Mesenchymal stem cell (in vitro differentiated cells and primary cell): ENCODE results near the gene TRAF3IP1.
"Not testable (repeated sequence)": the region's sequence is repeated elsewhere in the genome, so short reads cannot be mapped to it uniquely, and the experiment has no call there.

Source experiments
- DNase-seq: peaks from one replicate; pipeline ENCODE4 v3.0.0-alpha.2; 2013
- H2AFZ ChIP-seq: one replicate; pipeline ENCODE4 v1.6.1; 2013; ENCODE audit warnings: low read depth, mild to moderate bottlenecking, control low read depth, inconsistent platforms, low read length, moderate library complexity
- H2AK5ac ChIP-seq: 2 replicates; pipeline ENCODE4 v1.6.1; 2013; ENCODE audit warnings: low read length, moderate library complexity, mild to moderate bottlenecking, inconsistent platforms; ENCODE audit not compliant: severe bottlenecking
- H2BK120ac ChIP-seq: one replicate; pipeline ENCODE4 v1.6.1; 2013; ENCODE audit warnings: low read depth, mild to moderate bottlenecking, inconsistent platforms, low read length, moderate library complexity
- H2BK12ac ChIP-seq, 2 experiments: one replicate each; pipeline ENCODE4 v1.6.1; 2013; ENCODE audit warnings: inconsistent platforms in 2 of 2, low read length in 2 of 2, mild to moderate bottlenecking in 2 of 2, moderate library complexity in 2 of 2, control low read depth in 1 of 2
- H2BK15ac ChIP-seq: one replicate; pipeline ENCODE4 v1.6.1; 2013; ENCODE audit warnings: mild to moderate bottlenecking, low read depth, inconsistent platforms; ENCODE audit not compliant: poor library complexity, severe bottlenecking
- H2BK5ac ChIP-seq: 2 replicates; pipeline ENCODE4 v1.6.1; 2013; ENCODE audit warnings: low read depth, mild to moderate bottlenecking, low read length, control low read depth, inconsistent platforms; ENCODE audit not compliant: poor library complexity, severe bottlenecking
- H3K14ac ChIP-seq, 2 experiments: one replicate each; pipeline ENCODE4 v1.6.1; 2013; ENCODE audit warnings: inconsistent platforms in 2 of 2, low read length in 2 of 2, control low read depth in 1 of 2, mild to moderate bottlenecking in 1 of 2, moderate library complexity in 1 of 2
- H3K18ac ChIP-seq, 2 experiments: one replicate each; pipeline ENCODE4 v1.6.1; 2013; ENCODE audit warnings: inconsistent platforms in 2 of 2, low read length in 2 of 2, control low read depth in 1 of 2, low read depth in 1 of 2, mild to moderate bottlenecking in 1 of 2
- H3K23ac ChIP-seq, 2 experiments: one replicate each; pipeline ENCODE4 v1.6.1; 2013; ENCODE audit warnings: inconsistent platforms in 2 of 2, low read length in 2 of 2, mild to moderate bottlenecking in 2 of 2, moderate library complexity in 2 of 2, control low read depth in 1 of 2
- H3K27ac ChIP-seq: 2 replicates; pipeline ENCODE4 v1.5.1; 2013; ENCODE audit warnings: mild to moderate bottlenecking, moderate library complexity, low read length, control low read depth, inconsistent platforms; ENCODE audit not compliant: poor library complexity, severe bottlenecking
- H3K27me3 ChIP-seq, 2 experiments: 2 replicates each; pipeline versions ENCODE4 v1.6.1 to v1.7.0; 2013; ENCODE audit warnings: low read length in 2 of 2, mild to moderate bottlenecking in 2 of 2, moderate library complexity in 2 of 2, control low read depth in 1 of 2, inconsistent platforms in 1 of 2; ENCODE audit not compliant: control insufficient read depth in 1 of 2, insufficient read depth in 1 of 2
- H3K36me3 ChIP-seq, 2 experiments: 2 replicates each; pipeline versions ENCODE4 v1.6.1 to v1.7.0; 2013; ENCODE audit warnings: low read length in 2 of 2, control low read depth in 1 of 2, inconsistent platforms in 1 of 2, low read depth in 1 of 2, mild to moderate bottlenecking in 1 of 2; ENCODE audit not compliant: insufficient read depth in 2 of 2, control insufficient read depth in 1 of 2
- H3K4ac ChIP-seq, 2 experiments: one replicate each; pipeline ENCODE4 v1.6.1; 2013; ENCODE audit warnings: inconsistent platforms in 2 of 2, low read length in 2 of 2, mild to moderate bottlenecking in 2 of 2, moderate library complexity in 2 of 2, control low read depth in 1 of 2, low read depth in 1 of 2
- H3K4me1 ChIP-seq: 2 replicates; pipeline ENCODE4 v1.6.1; 2013; ENCODE audit warnings: low read depth, low read length, control low read depth; ENCODE audit not compliant: control insufficient read depth, insufficient read depth
- H3K4me2 ChIP-seq: 2 replicates; pipeline ENCODE4 v1.6.1; 2013; ENCODE audit warnings: low read length, mild to moderate bottlenecking, inconsistent platforms; ENCODE audit not compliant: poor library complexity, severe bottlenecking
- H3K4me3 ChIP-seq, 2 experiments: 2 replicates each; pipeline versions ENCODE4 v1.5.1 to v1.7.0; 2013; ENCODE audit warnings: low read length in 2 of 2, mild to moderate bottlenecking in 2 of 2, control low read depth in 1 of 2, low read depth in 1 of 2; ENCODE audit not compliant: insufficient read depth in 1 of 2
- H3K79me1 ChIP-seq: replicated peaks from 2 replicates; pipeline ENCODE4 v1.6.1; 2013; ENCODE audit warnings: mild to moderate bottlenecking, control low read depth, low read length, inconsistent platforms; ENCODE audit not compliant: poor library complexity, severe bottlenecking
- H3K9ac ChIP-seq: 2 replicates; pipeline ENCODE4 v1.7.0; 2013; ENCODE audit warnings: mild to moderate bottlenecking, low read length, moderate library complexity
- H3K9me3 ChIP-seq: 2 replicates; pipeline ENCODE4 v1.7.0; 2013; ENCODE audit warnings: mild to moderate bottlenecking, low read length; ENCODE audit not compliant: control insufficient read depth
- H4K8ac ChIP-seq: one replicate; pipeline ENCODE4 v1.6.1; 2013; ENCODE audit warnings: inconsistent platforms, mild to moderate bottlenecking, low read length, moderate library complexity
- H4K91ac ChIP-seq: one replicate; pipeline ENCODE4 v1.6.1; 2013; ENCODE audit warnings: mild to moderate bottlenecking, low read length, inconsistent platforms
- WGBS: methylation state at CpG from one replicate; pipeline ENCODE4 v1.1.7; 2013; ENCODE audit warnings: mixed read lengths; 5-methylcytosine and 5-hydroxymethylcytosine counted together

Gene TRAF3IP1

GRCh38 chr2:238405217-238405555, 84.9 kb downstream of the TRAF3IP1 start:
- WGBS: 95% methylated on average over 4 of the region's 4 CpGs
- H3K27ac ChIP-seq, H3K79me1 ChIP-seq, H4K8ac ChIP-seq, H3K4me2 ChIP-seq, H3K4ac ChIP-seq, H2AK5ac ChIP-seq, H3K4me1 ChIP-seq, H2BK12ac ChIP-seq, H3K9ac ChIP-seq, DNase-seq, H2AFZ ChIP-seq, H3K14ac ChIP-seq, H4K91ac ChIP-seq, H3K23ac ChIP-seq, H2BK5ac ChIP-seq, H3K4me3 ChIP-seq, H2BK120ac ChIP-seq, H2BK15ac ChIP-seq, H3K9me3 ChIP-seq, H3K27me3 ChIP-seq, H3K18ac ChIP-seq: not testable (repeated sequence)
- H3K36me3 ChIP-seq: peaks cover 31 to 35% of the 10 kb centered on the region in 2 experiments

GRCh38 chr2:238406221-238406997, 86.1 kb downstream of the TRAF3IP1 start:
- H3K9ac ChIP-seq: no peak overlapping the region
- no peak overlapping the region for H2BK5ac ChIP-seq
- H3K4me2 ChIP-seq: no peak overlapping the region
- H2BK12ac ChIP-seq: no peak overlapping the region
- no peaks in the 10 kb centered on the region for H3K9me3 ChIP-seq
- peaks cover 2% of the 10 kb centered on the region for H3K79me1 ChIP-seq
- no peak overlapping the region for H3K18ac ChIP-seq
- H4K8ac ChIP-seq: no peak overlapping the region
- H2BK15ac ChIP-seq: no peak overlapping the region
- WGBS: 89% methylated on average over 20 of the region's 20 CpGs
- no peak overlapping the region for H3K14ac ChIP-seq
- no peak overlapping the region for H3K4me3 ChIP-seq
- no peak overlapping the region for H3K23ac ChIP-seq
- no peak overlapping the region for H2AK5ac ChIP-seq
- no peaks in the 10 kb centered on the region for H3K27me3 ChIP-seq
- H3K4me1 ChIP-seq: peaks cover 8% of the 10 kb centered on the region
- H4K91ac ChIP-seq: no peak overlapping the region
- H3K4ac ChIP-seq: no peak overlapping the region
- H3K27ac ChIP-seq: no peak overlapping the region
- H2BK120ac ChIP-seq: no peak overlapping the region
- no peak overlapping the region for H2AFZ ChIP-seq
- DNase-seq: no peak
- peaks cover 22 to 39% of the 10 kb centered on the region in 2 experiments for H3K36me3 ChIP-seq

DNA sequence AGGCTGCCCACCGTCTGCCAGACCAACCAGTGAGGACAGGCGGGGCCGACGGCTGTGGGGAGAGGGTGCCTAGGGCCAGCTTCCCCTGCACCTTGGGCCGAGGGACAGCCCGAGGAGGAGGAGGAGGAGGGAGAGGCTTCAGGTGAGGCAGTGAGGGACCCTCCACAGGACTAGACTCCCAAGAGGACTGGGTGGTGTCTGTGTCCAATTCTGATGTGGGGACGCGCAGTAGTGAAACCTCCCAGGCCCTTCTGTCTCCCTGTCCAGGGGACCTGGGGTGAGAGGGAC, 86.6 kb downstream of the TRAF3IP1 start:
- H3K27me3 ChIP-seq: no peaks in the 10 kb centered on the region
- H3K14ac ChIP-seq: no peak overlapping the region
- H3K9me3 ChIP-seq: no peaks in the 10 kb centered on the region
- H3K36me3 ChIP-seq: peaks cover 17 to 40% of the 10 kb centered on the region in 2 experiments
- H2BK15ac ChIP-seq: no peak overlapping the region
- no peak overlapping the region for H2BK12ac ChIP-seq
- DNase-seq: no peak
- H3K4ac ChIP-seq: no peak overlapping the region
- H3K9ac ChIP-seq: no peak overlapping the region
- no peak overlapping the region for H3K4me2 ChIP-seq
- no peak overlapping the region for H3K27ac ChIP-seq
- H3K23ac ChIP-seq: no peak overlapping the region
- H3K79me1 ChIP-seq: peaks cover 2% of the 10 kb centered on the region
- no peak overlapping the region for H4K8ac ChIP-seq
- no peak overlapping the region for H4K91ac ChIP-seq
- no peak overlapping the region for H3K18ac ChIP-seq
- H3K4me1 ChIP-seq: peaks cover 8% of the 10 kb centered on the region
- no peak overlapping the region for H2AFZ ChIP-seq
- 81% methylated on average over 8 of the region's 8 CpGs for WGBS
- no peak overlapping the region for H3K4me3 ChIP-seq
- no peak overlapping the region for H2AK5ac ChIP-seq
- H2BK5ac ChIP-seq: no peak overlapping the region
- H2BK120ac ChIP-seq: no peak overlapping the region

DNA sequence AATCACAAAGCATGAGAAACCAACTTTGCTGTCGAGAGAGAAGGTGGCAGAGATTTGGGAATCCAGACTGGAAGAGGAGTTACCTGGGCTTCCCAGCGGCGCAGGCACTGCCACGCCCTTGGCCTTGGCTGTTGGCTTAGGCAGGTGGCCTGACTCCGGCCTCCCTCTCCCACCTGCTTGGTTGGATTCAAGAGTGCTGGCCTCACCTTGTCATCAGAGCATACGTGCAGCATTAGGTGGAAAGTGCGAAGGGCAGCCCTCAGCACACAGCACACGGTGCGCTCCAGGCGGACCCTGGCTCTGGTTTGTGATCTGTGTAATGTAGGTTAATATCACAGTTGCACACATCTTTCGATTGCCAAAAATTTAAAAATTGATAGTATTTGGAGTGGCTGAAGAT, 87.2 kb downstream of the TRAF3IP1 start:
- Histone ChIP-seq H3K27ac (no peak overlapping the region), H3K14ac (no peak overlapping the region), H3K23ac (peak overlapping the region in 1 of 2 experiments; percentile 73), H2AFZ (no peak overlapping the region), H2BK5ac (no peak overlapping the region), H4K91ac (no peak overlapping the region), H3K4me2 (no peak overlapping the region), H3K79me1 (peaks cover 2% of the 10 kb centered on the region), H3K4me3 (no peak overlapping the region), H3K18ac (no peak overlapping the region), H2BK120ac (no peak overlapping the region), H3K9ac (no peak overlapping the region), H3K4me1 (peaks cover 8% of the 10 kb centered on the region), H3K9me3 (no peaks in the 10 kb centered on the region), H2AK5ac (no peak overlapping the region), H2BK15ac (no peak overlapping the region), H3K4ac (no peak overlapping the region), H4K8ac (no peak overlapping the region), H3K27me3 (no peaks in the 10 kb centered on the region), H2BK12ac (no peak overlapping the region), H3K36me3 (peaks cover 16 to 40% of the 10 kb centered on the region in 2 experiments)
- WGBS: 98% methylated on average over 11 of the region's 11 CpGs
- DNase-seq: no peak
